ENCODE data around the gene OR2A5. TPM values are rescaled to one million over a fixed set of nuclear protein-coding genes. Genes with fewer than 3 reads are reported as not detected.

Gene OR2A5
- polyA plus RNA-seq, 2 of the 4 experiments (the other 2 are of a cell fraction), result not detected

GRCh38 chr7:144087230-144087629 is 38.5 kb downstream of the OR2A5 start:
- POLR2A ChIA-PET, result no interaction called here
- 5% methylated on average over 1 of the region's 1 CpG for WGBS (ENCODE audit: missing lambda C conversion rate)
- FAIRE-seq (no peak), DNase-seq (ENCODE audit: low read depth in 1 of 2, low spot score in 1 of 2) (no peak), ATAC-seq (no peak)
- Histone ChIP-seq H3K4me1 (no peaks in the 10 kb centered on the region), H3K9me3 (no peaks in the 10 kb centered on the region), H3K27ac (no peak overlapping the region), H3K4me2 (no peak overlapping the region), H3K4me3 (no peak overlapping the region)
- CTCF ChIA-PET, result no interaction called here
- TF ChIP-seq SMC3 (IDR thresholded peaks at IDR 0.05) (no peak), CTCF (IDR thresholded peaks at IDR 0.05) (no peak), ZSCAN20 (CRISPR knock-in tag; IDR thresholded peaks at IDR 0.05) (no peak), BHLHE40 (IDR thresholded peaks at IDR 0.05; ENCODE audit: low read depth, low read length) (no peak), RARB (CRISPR knock-in tag; IDR thresholded peaks at IDR 0.05) (no peak), KDM5A (IDR thresholded peaks at IDR 0.05) (no peak), ELK1 (IDR thresholded peaks at IDR 0.05; ENCODE audit: low read depth, low read length) (no peak), NR3C1 (IDR thresholded peaks at IDR 0.05) (no peak), MYC (IDR thresholded peaks at IDR 0.05; ENCODE audit: borderline replicate concordance, low read length) (no peak), E2F6 (IDR thresholded peaks at IDR 0.05; ENCODE audit: borderline replicate concordance, low read depth) (no peak), HES2 (IDR thresholded peaks at IDR 0.05) (no peak), REST (IDR thresholded peaks at IDR 0.05) (no peak)

GRCh38 chr7:144090667-144091066 is 41.9 kb downstream of the OR2A5 start:
- Histone ChIP-seq H3K27ac (no peak overlapping the region), H3K4me3 (no peak overlapping the region), H3K9me3 (no peaks in the 10 kb centered on the region), H3K4me1 (no peaks in the 10 kb centered on the region), H3K4me2 (no peak overlapping the region)
- TF ChIP-seq FOXS1 (CRISPR knock-in tag; IDR thresholded peaks at IDR 0.05) (no peak), MYC (IDR thresholded peaks at IDR 0.05; ENCODE audit: borderline replicate concordance, low read length) (no peak), KDM5A (IDR thresholded peaks at IDR 0.05) (no peak), NPAS2 (CRISPR knock-in tag; IDR thresholded peaks at IDR 0.05; ENCODE audit: borderline replicate concordance) (no peak), RARB (CRISPR knock-in tag; IDR thresholded peaks at IDR 0.05) (no peak), NR3C1 (IDR thresholded peaks at IDR 0.05) (no peak), MAFK (IDR thresholded peaks at IDR 0.05; ENCODE audit: partially characterized antibody) (no peak), RCOR1 (IDR thresholded peaks at IDR 0.05; ENCODE audit: low read depth, low read length) (no peak), HES2 (IDR thresholded peaks at IDR 0.05) (no peak), SREBF2 (IDR thresholded peaks at IDR 0.05) (no peak), HOXA7 (CRISPR knock-in tag; IDR thresholded peaks at IDR 0.05) (no peak), PHF8 (IDR thresholded peaks at IDR 0.05; ENCODE audit: borderline replicate concordance, low read depth) (no peak), EP300 (IDR thresholded peaks at IDR 0.05) (no peak), PBX3 (IDR thresholded peaks at IDR 0.05) (no peak)
- 32% methylated on average over 3 of the region's 3 CpGs for WGBS (ENCODE audit: missing lambda C conversion rate)
- ChIA-PET POLR2A (no interaction called here), CTCF (no interaction called here)
- FAIRE-seq (no peak), DNase-seq (ENCODE audit: low read depth in 1 of 2, low spot score in 1 of 2) (no peak), ATAC-seq (no peak)

Measured in A549 (cell line).